DMS79 (cell line): ENCODE measurements around the gene CETP.
A peak's percentile ranks its signal among the peaks of the same experiment; 100 is the strongest.
"Not testable (repeated sequence)": the region's sequence is repeated elsewhere in the genome, so short reads cannot be mapped to it uniquely, and the experiment has no call there.

Experiments
- DNase-seq: peaks from one replicate; lab custom pipeline; 2025; lab: John Stamatoyannopoulos, UW

Gene CETP

DNA sequence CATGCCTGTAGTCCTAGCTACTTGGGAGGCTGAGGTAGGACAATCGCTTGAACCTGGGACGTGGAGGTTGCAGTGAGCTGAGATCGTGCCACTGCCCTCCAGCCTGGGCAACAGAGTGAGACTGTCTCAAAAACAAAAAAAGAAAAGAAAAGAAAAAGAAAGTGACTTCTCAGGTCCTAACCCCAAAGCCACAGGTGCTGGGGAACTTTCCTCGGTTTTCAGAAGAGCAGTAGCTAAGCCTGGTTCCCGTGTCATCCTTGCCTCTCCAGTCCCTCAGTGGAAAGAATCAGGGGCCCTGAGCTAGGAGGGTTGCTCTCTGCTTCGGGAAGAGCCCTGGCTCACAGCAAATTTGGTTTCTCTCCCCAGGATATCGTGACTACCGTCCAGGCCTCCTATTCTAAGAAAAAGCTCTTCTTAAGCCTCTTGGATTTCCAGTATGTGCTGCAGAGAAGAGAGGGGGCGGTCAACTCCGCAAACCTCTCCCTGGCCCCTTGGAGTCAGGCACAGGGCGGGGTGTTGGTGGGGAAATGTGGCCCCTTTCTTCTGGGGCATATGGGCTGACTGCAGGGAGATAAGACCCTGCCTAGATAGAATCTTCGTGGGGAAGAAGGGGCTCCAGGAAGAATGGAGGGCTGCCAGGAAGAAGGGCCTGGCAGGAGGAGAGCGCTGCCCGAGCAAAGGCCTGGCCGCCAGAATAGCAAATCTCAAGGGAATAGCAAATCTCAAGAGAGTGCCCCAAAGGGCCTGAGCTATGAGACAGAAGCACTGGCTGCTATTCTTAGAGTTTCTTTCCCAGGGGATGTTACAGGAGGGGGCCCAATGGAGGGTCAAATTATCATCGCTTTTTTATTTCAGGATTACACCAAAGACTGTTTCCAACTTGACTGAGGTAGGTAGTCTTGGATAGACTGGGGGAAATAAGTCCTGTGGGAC lies 19.3 kb downstream of the CETP start:
- no peak for DNase-seq

GRCh38 chr16:56981729-56982271 lies 20.1 kb downstream of the CETP start:
- no peak for DNase-seq

DNA sequence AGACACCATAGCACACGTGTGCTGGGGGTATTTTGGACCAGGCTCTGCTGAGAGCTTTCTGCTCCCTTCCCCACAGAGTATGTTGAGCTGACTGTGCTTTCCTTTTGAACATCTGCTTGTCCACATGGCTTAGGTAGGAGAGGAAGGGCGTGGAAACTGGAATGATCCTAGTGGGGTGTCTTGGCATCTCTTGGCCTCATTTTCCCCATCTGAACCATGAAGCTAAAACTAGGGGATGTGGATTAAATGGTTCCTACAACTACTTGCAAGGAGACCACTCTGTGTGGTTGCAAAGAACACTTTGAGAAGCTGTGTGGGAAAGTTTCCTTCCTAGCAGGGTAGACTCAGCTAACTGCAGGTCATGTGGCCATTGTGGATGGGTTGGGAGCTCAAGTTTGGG lies 20.9 kb downstream of the CETP start:
- DNase-seq: no peak

GRCh38 chr16:56983211-56983751 lies 21.5 kb downstream of the CETP start:
- no peak for DNase-seq

GRCh38 chr16:56984639-56985038 lies 22.9 kb downstream of the CETP start:
- DNase-seq: no peak

GRCh38 chr16:56985288-56985961 lies 23.7 kb downstream of the CETP start:
- no peak for DNase-seq

DNA sequence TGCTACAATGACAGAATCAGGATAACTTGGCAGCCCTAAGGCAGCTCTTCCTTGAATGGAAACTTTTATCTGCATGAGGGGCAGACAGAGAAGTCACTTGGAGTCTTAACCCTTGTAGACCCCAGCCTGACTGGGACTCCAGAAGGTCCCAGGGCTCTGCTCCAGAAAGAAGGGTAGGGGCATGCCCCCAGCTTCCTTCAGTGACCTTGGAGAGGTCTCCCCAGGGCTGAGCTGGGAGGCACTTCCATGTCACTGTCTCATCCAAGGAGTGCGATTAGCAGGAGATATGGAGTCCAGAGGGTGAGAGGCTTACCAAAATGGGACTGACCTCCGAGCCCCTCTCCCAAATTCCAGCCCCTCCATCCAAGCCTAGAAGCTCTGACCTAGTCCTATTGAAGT lies 24.2 kb downstream of the CETP start:
- no peak for DNase-seq

DNA sequence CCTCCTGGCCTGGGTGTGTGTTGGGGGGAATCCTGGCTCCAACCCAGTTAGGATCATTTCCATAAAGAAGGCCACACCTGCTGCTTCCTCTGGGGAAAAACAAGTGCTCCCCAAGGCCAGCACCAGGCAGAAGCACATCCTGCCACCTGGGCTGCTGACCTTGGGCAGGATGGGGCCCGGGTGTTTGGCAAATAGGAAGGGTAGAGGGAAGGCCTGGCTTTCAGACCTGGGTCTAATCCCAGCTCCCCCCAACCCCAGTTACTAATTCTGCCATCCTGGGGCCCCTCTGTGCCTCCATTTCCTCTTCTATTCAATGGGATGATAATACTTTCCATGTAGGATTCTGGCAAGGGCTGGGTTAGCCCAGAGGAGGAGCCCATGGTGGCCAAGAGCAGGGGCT lies 24.6 kb downstream of the CETP start:
- no peak for DNase-seq

DNA sequence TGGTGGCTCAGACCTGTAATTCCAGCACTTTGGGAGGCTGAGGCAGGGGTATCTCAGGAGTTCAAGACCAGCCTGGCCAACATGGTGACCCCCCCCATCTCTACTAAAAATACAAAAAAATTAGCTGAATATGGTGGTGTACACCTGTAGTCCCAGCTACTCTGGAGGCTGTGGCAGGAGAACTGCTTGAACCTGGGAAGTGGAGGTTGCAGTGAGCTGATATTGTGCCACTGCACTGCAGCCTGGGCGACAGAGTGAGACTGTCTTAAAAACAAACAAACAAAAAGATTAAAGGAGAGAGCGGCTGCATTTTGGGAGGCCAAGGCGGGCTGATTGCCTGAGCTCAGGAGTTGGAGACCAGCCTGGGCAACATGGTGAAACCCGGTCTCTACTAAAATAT lies 25.2 kb downstream of the CETP start:
- DNase-seq: not testable (repeated sequence)

GRCh38 chr16:56987692-56988091 lies 25.9 kb downstream of the CETP start:
- no peak for DNase-seq

DNA sequence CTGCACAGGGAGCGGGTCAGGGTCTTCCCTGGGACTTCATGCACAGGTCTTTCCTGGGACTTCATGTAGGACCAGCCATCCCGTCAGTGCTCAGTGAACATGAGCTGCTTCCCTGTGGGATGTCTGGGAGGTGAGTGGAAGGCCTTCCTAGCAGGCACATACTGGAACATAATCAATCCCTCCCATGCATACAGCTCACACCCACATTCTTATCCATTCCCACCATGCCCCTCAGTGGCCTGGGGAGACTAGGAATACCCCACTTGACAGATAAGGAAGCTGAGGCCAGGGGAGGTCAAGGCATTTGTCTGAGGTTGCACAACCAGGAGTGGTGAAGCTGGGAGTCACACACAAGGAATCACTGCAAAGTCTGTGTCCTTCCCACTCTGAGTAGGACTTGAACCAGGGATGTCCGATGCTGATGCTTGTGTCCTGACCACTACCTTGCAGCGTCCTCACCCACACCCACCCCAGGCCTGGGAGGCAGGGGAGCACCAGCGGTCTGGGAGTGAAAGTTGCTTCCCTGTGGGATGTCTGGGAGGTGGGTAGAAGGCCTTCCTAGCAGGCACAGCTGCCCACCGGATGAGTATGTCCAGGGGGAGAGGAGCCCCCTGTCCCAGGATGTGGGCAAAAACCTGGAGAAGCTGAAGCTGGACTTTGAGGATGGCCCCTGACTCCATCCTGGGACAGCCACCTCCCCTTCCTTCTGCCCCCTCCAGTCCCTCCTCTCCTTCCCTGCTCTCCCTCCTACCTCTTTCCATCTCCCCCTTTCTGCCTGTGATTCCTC lies 26.6 kb downstream of the CETP start:
- no peak for DNase-seq

DNA sequence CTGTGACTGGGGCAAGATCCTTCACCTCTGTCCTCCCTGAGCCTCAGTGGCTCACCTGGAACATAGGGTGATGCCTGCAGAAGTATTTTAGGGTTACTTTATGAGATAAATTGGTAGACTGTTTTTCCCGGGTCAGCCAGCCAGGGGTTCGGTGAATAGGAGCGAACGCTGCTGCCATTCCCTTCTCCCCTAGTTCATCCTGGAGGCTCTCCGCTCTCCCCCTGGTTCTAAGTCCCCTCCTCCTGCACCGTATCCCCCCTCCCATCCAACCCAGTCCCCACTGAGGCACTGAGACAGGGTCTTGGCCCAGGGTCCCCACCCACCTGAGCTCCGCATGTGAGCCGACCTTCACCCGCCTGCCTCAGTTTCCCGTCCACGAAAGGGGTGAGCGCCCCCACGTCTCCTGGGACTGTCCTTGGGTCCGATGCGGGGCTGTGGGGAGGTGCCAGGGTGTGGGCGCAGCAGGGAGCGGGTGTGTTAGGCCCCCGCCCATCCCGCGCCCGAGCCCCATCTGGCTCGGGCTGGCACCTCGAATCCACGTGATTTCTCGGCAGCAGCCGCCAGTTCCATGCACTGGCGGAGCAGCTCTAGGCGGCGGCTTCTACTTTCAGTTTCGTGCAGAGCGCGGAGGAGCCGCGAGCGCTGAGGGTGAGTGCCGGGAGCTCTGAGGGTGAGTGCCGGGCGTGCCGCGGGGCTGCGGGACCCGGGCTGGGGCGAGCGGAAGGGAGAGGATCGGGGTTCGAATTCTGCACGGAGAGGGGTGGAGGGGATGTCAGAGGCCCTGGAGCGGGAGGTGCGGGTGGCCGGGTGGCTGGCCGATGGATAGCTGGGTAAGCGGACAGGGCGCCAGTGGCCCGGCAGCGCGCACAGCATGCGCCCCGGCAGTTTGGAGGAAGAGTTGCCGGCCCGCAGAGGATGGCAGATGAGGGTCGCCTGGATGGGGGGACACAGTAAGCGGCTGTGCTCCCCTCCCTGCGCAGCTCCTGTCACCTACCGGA lies 27.5 kb downstream of the CETP start, which contains the start of gene NLRC5:
Gene NLRC5, plus strand, starts transcription at position 610 of the 998 bp plus-strand sequence. CDS start 31,156 bp downstream, outside the sequence.
- DNase-seq: peak; percentile 34

DNA sequence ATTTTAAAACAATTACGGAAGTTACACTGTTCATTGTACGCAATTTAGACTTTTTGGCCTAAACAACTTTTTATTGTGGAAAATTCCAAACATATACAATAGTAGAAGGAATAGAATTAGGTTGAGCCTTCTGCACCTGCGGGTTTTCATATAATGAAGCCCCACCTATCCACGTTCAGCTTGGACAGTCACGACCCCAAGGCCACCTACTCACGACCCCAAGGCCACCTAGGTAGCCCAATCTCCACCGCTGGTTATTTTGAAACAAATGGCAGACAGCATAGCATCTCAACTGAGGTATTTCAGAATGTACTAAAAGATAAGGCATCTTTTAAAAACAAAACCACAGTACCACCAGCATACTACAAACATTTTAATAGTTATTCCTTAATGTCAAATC lies 28.2 kb downstream of the CETP start:
- DNase-seq: no peak

GRCh38 chr16:56990407-56991286 lies 28.9 kb downstream of the CETP start:
- no peak for DNase-seq

DNA sequence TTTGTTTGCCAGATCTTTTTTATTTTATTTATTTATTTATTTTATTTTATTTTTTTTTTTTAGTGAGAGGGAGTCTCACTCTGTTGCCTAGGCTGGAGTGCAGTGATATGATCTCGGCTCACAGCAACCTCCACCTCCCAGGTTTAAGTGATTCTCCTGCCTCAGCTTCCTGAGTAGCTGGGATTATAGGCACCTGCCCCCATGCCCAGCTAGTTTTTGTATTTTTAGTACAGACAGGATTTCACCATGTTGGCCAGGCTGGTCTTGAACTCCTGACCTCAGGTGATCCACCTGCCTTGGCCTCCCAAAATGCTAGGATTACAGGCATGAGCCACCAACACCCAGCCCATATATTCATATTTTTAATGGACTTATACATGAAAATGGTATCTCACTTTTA lies 30.7 kb downstream of the CETP start:
- DNase-seq: not testable (repeated sequence)

DNA sequence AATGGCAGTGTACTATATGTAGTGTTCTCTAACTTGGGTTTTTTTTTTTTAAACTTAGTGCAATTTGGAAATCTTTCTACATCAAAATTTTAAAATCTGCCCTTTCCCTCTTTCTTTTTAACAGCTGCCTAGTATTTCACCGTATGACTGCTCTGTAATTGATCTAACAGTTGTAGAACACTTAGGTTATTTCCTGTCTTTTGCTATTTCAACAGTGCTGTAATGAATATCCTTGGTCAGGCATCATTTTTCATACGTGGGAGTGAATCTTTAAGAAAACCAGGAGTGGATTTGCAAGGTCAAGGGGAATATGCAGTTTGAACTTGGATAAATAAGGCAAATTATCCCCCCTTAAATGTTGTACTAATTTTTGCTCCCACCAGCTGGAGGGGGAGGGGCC lies 31.5 kb downstream of the CETP start:
- DNase-seq: no peak

DNA sequence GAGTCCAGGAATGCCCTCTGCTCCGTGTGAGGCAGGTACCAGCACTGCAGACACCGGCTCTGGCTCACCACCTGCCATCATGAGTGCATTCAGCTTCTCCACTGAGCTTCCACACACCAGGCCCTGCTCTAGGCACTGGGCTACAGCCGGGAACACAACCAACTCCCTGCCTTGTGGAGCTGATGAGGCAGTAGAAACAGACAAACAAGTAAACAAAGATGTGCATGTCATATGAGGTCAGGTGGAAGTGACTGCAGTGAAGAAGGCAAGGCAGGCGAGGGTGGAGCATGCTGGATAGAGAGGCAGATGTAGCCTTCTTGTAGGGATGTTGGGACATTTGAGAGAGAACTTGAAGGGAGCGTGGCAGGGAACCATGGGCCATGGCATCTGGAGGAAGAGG lies 32.6 kb downstream of the CETP start:
- DNase-seq: no peak

GRCh38 chr16:56995136-56995805 lies 33.5 kb downstream of the CETP start:
- DNase-seq: no peak

- DNase-seq: no peak
These were observed 35.5 kb downstream of the CETP start for GRCh38 chr16:56997264-56997663.
